Activated naive CD4-positive, alpha-beta T cell treated with anti-CD3 and anti-CD28 coated beads for 36 hours (primary cell): ENCODE measurements around the gene CFAP65. TPM values are rescaled to one million over a fixed set of nuclear protein-coding genes. Genes with fewer than 3 reads are reported as not detected.

Experiments used
- CTCF ChIA-PET: fragments of 350-600 bp; sonication (Branson Sonifier 250); formaldehyde crosslinking; loops from one replicate; lab custom pipeline; 2021; ENCODE audit warnings: antibody characterized with exemption; lab: Charles Lee
- DNase-seq: peaks from one replicate; pipeline ENCODE4 v3.0.0-alpha.2; 2020
- H3K27ac Mint-ChIP-seq: one replicate; pipeline ENCODE4 v1.8.0; 2021; ENCODE audit warnings: mild to moderate bottlenecking, mixed read lengths
- H3K27me3 Mint-ChIP-seq: one replicate; pipeline ENCODE4 v1.8.0; 2021; ENCODE audit warnings: low read depth, mixed read lengths
- H3K36me3 Mint-ChIP-seq: one replicate; pipeline ENCODE4 v1.8.0; 2021; ENCODE audit warnings: low read depth, mixed read lengths
- H3K4me1 Mint-ChIP-seq: one replicate; pipeline ENCODE4 v1.8.0; 2021; ENCODE audit warnings: low read depth, mixed read lengths
- H3K4me3 Mint-ChIP-seq: one replicate; pipeline ENCODE4 v1.8.0; 2021; ENCODE audit warnings: mild to moderate bottlenecking, moderate library complexity, mixed read lengths
- H3K9me3 Mint-ChIP-seq: one replicate; pipeline ENCODE4 v1.8.0; 2021; ENCODE audit warnings: mixed read lengths
- intact Hi-C: fragments of 100-400 bp; cut with micrococcal nuclease; formaldehyde crosslinking; loops from one replicate; pipeline ENCODE4 v1.15.1; 2023
- total RNA-seq, 2 experiments: library from RNA; stranded (reverse); gene quantifications; one replicate each; pipeline ENCODE4 v1.2.3, GENCODE V29; 2021

CFAP65 gene
- total RNA-seq, 2 experiments from 2014 or later: not detected

- H3K4me3 Mint-ChIP-seq: no peak overlapping the region
- no peak overlapping the region for H3K27ac Mint-ChIP-seq
- H3K27me3 Mint-ChIP-seq: no peaks in the 10 kb centered on the region
- no peaks in the 10 kb centered on the region for H3K9me3 Mint-ChIP-seq
- CTCF ChIA-PET: interaction anchor here (1.0 kb wide), 1 partner anchor 20 kb away, joined by 3 read pairs; no protein-coding TSS in a partner anchor
- intact Hi-C loops: no loop called here
- no peaks in the 10 kb centered on the region for H3K4me1 Mint-ChIP-seq
- H3K36me3 Mint-ChIP-seq: peaks cover 7% of the 10 kb centered on the region
- DNase-seq: no peak
These were observed 37.6 kb upstream of the CFAP65 start for GRCh38 chr2:219078951-219079350.

- intact Hi-C loops: no loop called here
- Mint-ChIP-seq H3K27me3 (no peaks in the 10 kb centered on the region), H3K27ac (no peak overlapping the region), H3K36me3 (peaks cover 7% of the 10 kb centered on the region), H3K9me3 (no peaks in the 10 kb centered on the region), H3K4me1 (no peaks in the 10 kb centered on the region), H3K4me3 (no peak overlapping the region)
- no peak for DNase-seq
- CTCF ChIA-PET: interaction anchor here (0.6 to 0.8 kb wide), 3 partner anchors 20 to 287 kb away, joined by 3 read pairs; no protein-coding TSS in a partner anchor
These were observed 36.8 kb upstream of the CFAP65 start for GRCh38 chr2:219078126-219078525.

- no peaks in the 10 kb centered on the region for H3K9me3 Mint-ChIP-seq
- no peak overlapping the region for H3K27ac Mint-ChIP-seq
- no peaks in the 10 kb centered on the region for H3K27me3 Mint-ChIP-seq
- peaks cover 9% of the 10 kb centered on the region for H3K36me3 Mint-ChIP-seq
- H3K4me3 Mint-ChIP-seq: no peak overlapping the region
- H3K4me1 Mint-ChIP-seq: no peaks in the 10 kb centered on the region
- CTCF ChIA-PET: interaction anchor here (0.7 to 8.7 kb wide), 5 partner anchors 10 to 124 kb away, joined by 3 to 64 read pairs (median 4); no protein-coding TSS in a partner anchor
- no peak for DNase-seq
- intact Hi-C loops: no loop called here
These were observed 34.9 kb upstream of the CFAP65 start for GRCh38 chr2:219076253-219076652.

- DNase-seq: peak; percentile 30
- no peaks in the 10 kb centered on the region for H3K9me3 Mint-ChIP-seq
- intact Hi-C loops: loop anchor here (1.0 kb wide), 1 partner anchor 46 kb away; no protein-coding TSS in a partner anchor
These were observed 32.3 kb upstream of the CFAP65 start for GRCh38 chr2:219073413-219074129.

GRCh38 chr2:219072741-219073250, 31.5 kb upstream of the CFAP65 start:
- intact Hi-C loops: loop anchor here (1.0 kb wide), 1 partner anchor 47 kb away; no protein-coding TSS in a partner anchor
- DNase-seq: no peak
- Mint-ChIP-seq H3K4me1 (no peaks in the 10 kb centered on the region), H3K27ac (no peak overlapping the region), H3K36me3 (peaks cover 9% of the 10 kb centered on the region), H3K9me3 (no peaks in the 10 kb centered on the region), H3K27me3 (no peaks in the 10 kb centered on the region), H3K4me3 (no peak overlapping the region)
- CTCF ChIA-PET: interaction anchor here (0.7 to 8.7 kb wide), 24 partner anchors 9 to 281 kb away, joined by 3 to 64 read pairs (median 4); partner anchors contain the start of genes IHH and SLC23A3

More at GRCh38 chr2:219073413-219074129, 32.3 kb upstream of the CFAP65 start:
- peaks cover 9% of the 10 kb centered on the region for H3K36me3 Mint-ChIP-seq
- no peaks in the 10 kb centered on the region for H3K27me3 Mint-ChIP-seq
- CTCF ChIA-PET: interaction anchor here (0.6 to 8.7 kb wide), 22 partner anchors 8 to 243 kb away, joined by 3 to 64 read pairs (median 4); partner anchors contain the start of genes IHH and SLC23A3
- no peaks in the 10 kb centered on the region for H3K4me1 Mint-ChIP-seq
- no peak overlapping the region for H3K4me3 Mint-ChIP-seq
- no peak overlapping the region for H3K27ac Mint-ChIP-seq

GRCh38 chr2:219071131-219071816, 30.0 kb upstream of the CFAP65 start:
- intact Hi-C loops: no loop called here
- Mint-ChIP-seq H3K27me3 (no peaks in the 10 kb centered on the region), H3K4me3 (no peak overlapping the region), H3K36me3 (peaks cover 2% of the 10 kb centered on the region), H3K27ac (no peak overlapping the region), H3K4me1 (no peaks in the 10 kb centered on the region), H3K9me3 (no peaks in the 10 kb centered on the region)
- CTCF ChIA-PET: interaction anchor here (0.6 to 8.7 kb wide), 15 partner anchors 8 to 339 kb away, joined by 3 to 64 read pairs (median 4); partner anchors contain the start of gene IHH
- no peak for DNase-seq

- CTCF ChIA-PET: interaction anchor here (0.6 to 1.6 kb wide), 9 partner anchors 8 to 89 kb away, joined by 3 to 5 read pairs (median 3); no protein-coding TSS in a partner anchor
- Mint-ChIP-seq H3K9me3 (no peaks in the 10 kb centered on the region), H3K4me1 (no peaks in the 10 kb centered on the region), H3K4me3 (no peak overlapping the region), H3K27me3 (peaks cover 21% of the 10 kb centered on the region), H3K27ac (no peak overlapping the region), H3K36me3 (no peaks in the 10 kb centered on the region)
- DNase-seq: no peak
- intact Hi-C loops: no loop called here
These were observed 24.2 kb upstream of the CFAP65 start for GRCh38 chr2:219065484-219065883.

- no peak for DNase-seq
- no peaks in the 10 kb centered on the region for H3K36me3 Mint-ChIP-seq
- H3K4me1 Mint-ChIP-seq: peaks cover 18% of the 10 kb centered on the region
- H3K27me3 Mint-ChIP-seq: peaks cover 47% of the 10 kb centered on the region
- H3K4me3 Mint-ChIP-seq: no peak overlapping the region
- intact Hi-C loops: no loop called here
- no peak overlapping the region for H3K27ac Mint-ChIP-seq
- no peaks in the 10 kb centered on the region for H3K9me3 Mint-ChIP-seq
- CTCF ChIA-PET: interaction anchor here (0.7 to 8.4 kb wide), 7 partner anchors 13 to 108 kb away, joined by 3 to 118 read pairs (median 3); partner anchors contain the start of gene NHEJ1
These were observed 20.8 kb upstream of the CFAP65 start for GRCh38 chr2:219062081-219062480.

GRCh38 chr2:219060821-219061791, 19.8 kb upstream of the CFAP65 start, which contains the start of gene IHH:
IHH (minus strand) TSS chr2:219060921; CDS start chr2:219060467, 454 bp downstream.
- H3K4me1 Mint-ChIP-seq: peaks cover 18% of the 10 kb centered on the region
- intact Hi-C loops: no loop called here
- H3K27ac Mint-ChIP-seq: no peak within 1 kb of the TSS
- CTCF ChIA-PET: interaction anchor here (0.6 to 8.4 kb wide), 8 partner anchors 11 to 459 kb away, joined by 3 to 118 read pairs (median 4); partner anchors contain the start of gene NHEJ1
- H3K4me3 Mint-ChIP-seq: peak within 1 kb of the TSS; percentile 27
- H3K36me3 Mint-ChIP-seq: no peaks in the 10 kb centered on the region
- H3K27me3 Mint-ChIP-seq: peaks cover 53% of the 10 kb centered on the region
- no peak for DNase-seq
- H3K9me3 Mint-ChIP-seq: no peaks in the 10 kb centered on the region

- peaks cover 18% of the 10 kb centered on the region for H3K4me1 Mint-ChIP-seq
- H3K4me3 Mint-ChIP-seq: peak overlapping the region; percentile 27
- DNase-seq: no peak
- no peaks in the 10 kb centered on the region for H3K9me3 Mint-ChIP-seq
- no peaks in the 10 kb centered on the region for H3K36me3 Mint-ChIP-seq
- peaks cover 58% of the 10 kb centered on the region for H3K27me3 Mint-ChIP-seq
- intact Hi-C loops: loop anchor here (5.0 kb wide), 1 partner anchor 63 kb away; no protein-coding TSS in a partner anchor
- H3K27ac Mint-ChIP-seq: no peak overlapping the region
- CTCF ChIA-PET: interaction anchor here (0.6 to 8.4 kb wide), 14 partner anchors 12 to 162 kb away, joined by 3 to 118 read pairs (median 8); partner anchors contain the start of gene NHEJ1
These were observed 18.7 kb upstream of the CFAP65 start for GRCh38 chr2:219059725-219060682.
